Glutamatergic neuron (in vitro differentiated cells): ENCODE measurements around the gene NSUN2. TPM values are rescaled to one million over a fixed set of nuclear protein-coding genes. Genes with fewer than 3 reads are reported as not detected.

Experiments used
- DNase-seq: peaks from one replicate; pipeline ENCODE4 v3.0.0; 2022
- H3K27ac Mint-ChIP-seq: one replicate; pipeline ENCODE4 v1.8.0; 2020; ENCODE audit warnings: mild to moderate bottlenecking, mixed read lengths, inconsistent platforms; ENCODE audit not compliant: unreplicated experiment
- H3K27me3 Mint-ChIP-seq: one replicate; pipeline ENCODE4 v1.8.0; 2020; ENCODE audit warnings: mild to moderate bottlenecking, moderate library complexity, mixed read lengths, inconsistent platforms; ENCODE audit not compliant: unreplicated experiment
- H3K36me3 Mint-ChIP-seq: one replicate; pipeline ENCODE4 v1.8.0; 2020; ENCODE audit warnings: mild to moderate bottlenecking, mixed read lengths, inconsistent platforms; ENCODE audit not compliant: unreplicated experiment
- H3K4me1 Mint-ChIP-seq: one replicate; pipeline ENCODE4 v1.8.0; 2020; ENCODE audit warnings: mild to moderate bottlenecking, low read depth, mixed read lengths, inconsistent platforms; ENCODE audit not compliant: unreplicated experiment
- H3K4me3 Mint-ChIP-seq: one replicate; pipeline ENCODE4 v1.8.0; 2020; ENCODE audit warnings: mild to moderate bottlenecking, mixed read lengths, inconsistent platforms; ENCODE audit not compliant: unreplicated experiment
- H3K9me3 Mint-ChIP-seq: one replicate; pipeline ENCODE4 v1.8.0; 2020; ENCODE audit warnings: mild to moderate bottlenecking, moderate library complexity, mixed read lengths, inconsistent platforms; ENCODE audit not compliant: unreplicated experiment
- total RNA-seq: library from RNA; stranded (reverse); fragmentation: NEBNext Ultra II Directional; extraction: Animal tissue kit (Norgen Biotek cat#: 25700); gene quantifications from one replicate; pipeline ENCODE4 v1.2.1, GENCODE V29; 2021; ENCODE audit not compliant: unreplicated experiment
- TF ChIP-seq, protein P1 (sequence below): fragments of 200-600 bp; sonication (generic); IDR thresholded peaks from one replicate; pipeline ENCODE4 v1.5.0; 2021; ENCODE audit not compliant: partially characterized antibody, unreplicated experiment

NSUN2 gene
- total RNA-seq, 1 donor from 2014 or later, result 60.3 TPM

DNA sequence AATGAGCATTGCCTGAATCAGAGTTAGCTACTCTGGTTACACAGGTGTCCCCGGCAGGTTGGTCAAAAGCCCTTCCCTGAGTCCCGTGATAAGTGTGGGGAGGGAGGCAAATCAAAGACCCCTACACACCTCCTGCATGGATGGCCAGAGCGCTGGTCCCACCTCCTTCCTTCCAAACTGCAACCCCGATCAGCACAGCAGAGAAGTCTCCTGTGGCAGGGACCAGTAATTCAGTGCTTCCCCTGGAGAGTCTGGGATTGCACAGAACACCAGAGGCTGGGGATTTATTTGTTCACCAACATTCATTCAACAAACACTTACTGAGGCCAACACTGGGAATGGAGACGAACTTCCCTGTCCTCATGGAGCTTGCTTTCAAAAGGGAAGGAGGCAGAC lies 46.2 kb downstream of the NSUN2 start:
- no peak for DNase-seq
- Mint-ChIP-seq H3K4me3 (no peak overlapping the region), H3K4me1 (peaks cover 8% of the 10 kb centered on the region), H3K9me3 (no peaks in the 10 kb centered on the region), H3K27ac (no peak overlapping the region), H3K36me3 (peaks cover 5% of the 10 kb centered on the region), H3K27me3 (peaks cover 14% of the 10 kb centered on the region)
- TF ChIP-seq, protein P1, sequence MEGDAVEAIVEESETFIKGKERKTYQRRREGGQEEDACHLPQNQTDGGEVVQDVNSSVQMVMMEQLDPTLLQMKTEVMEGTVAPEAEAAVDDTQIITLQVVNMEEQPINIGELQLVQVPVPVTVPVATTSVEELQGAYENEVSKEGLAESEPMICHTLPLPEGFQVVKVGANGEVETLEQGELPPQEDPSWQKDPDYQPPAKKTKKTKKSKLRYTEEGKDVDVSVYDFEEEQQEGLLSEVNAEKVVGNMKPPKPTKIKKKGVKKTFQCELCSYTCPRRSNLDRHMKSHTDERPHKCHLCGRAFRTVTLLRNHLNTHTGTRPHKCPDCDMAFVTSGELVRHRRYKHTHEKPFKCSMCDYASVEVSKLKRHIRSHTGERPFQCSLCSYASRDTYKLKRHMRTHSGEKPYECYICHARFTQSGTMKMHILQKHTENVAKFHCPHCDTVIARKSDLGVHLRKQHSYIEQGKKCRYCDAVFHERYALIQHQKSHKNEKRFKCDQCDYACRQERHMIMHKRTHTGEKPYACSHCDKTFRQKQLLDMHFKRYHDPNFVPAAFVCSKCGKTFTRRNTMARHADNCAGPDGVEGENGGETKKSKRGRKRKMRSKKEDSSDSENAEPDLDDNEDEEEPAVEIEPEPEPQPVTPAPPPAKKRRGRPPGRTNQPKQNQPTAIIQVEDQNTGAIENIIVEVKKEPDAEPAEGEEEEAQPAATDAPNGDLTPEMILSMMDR, result no peak

DNA sequence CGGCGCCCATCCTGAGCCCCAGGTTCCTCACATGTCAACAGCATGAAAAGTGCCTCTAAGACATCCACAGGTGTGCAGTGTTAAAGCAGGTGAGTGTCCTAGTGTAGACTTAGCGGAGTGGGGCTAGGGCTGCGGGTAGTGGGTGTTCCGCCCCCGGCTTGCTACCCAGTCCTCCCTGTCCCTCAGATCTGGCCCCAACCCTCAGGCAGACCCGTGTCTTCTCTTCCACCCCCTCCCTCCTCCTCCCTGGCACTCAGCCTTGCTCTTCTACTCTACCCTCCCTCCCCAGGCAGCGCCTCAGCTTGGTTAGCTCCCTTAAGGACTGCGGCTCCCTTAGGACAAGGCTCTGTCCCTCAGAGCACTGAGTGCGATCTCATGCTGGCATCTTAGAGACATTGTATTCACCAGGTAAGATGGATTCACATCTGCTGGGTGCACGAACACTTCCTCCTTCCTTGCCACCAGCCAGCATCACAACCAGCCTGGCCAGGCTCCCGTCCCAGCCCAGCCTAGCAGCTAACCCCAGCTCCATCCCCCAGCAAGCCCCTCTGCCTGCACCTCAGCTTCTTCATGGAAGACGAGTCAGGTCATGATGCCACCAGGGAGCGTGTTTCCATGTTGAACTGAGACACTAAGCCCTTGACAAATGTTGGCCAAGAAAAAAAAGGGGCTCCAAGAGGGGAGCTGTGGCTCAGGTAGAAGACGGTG lies 46.8 kb downstream of the NSUN2 start:
- Mint-ChIP-seq H3K27me3 (peaks cover 14% of the 10 kb centered on the region), H3K4me1 (peaks cover 8% of the 10 kb centered on the region), H3K27ac (no peak overlapping the region), H3K9me3 (no peaks in the 10 kb centered on the region), H3K36me3 (peaks cover 5% of the 10 kb centered on the region), H3K4me3 (no peak overlapping the region)
- TF ChIP-seq, protein P1, result no peak
- DNase-seq, result no peak

DNA sequence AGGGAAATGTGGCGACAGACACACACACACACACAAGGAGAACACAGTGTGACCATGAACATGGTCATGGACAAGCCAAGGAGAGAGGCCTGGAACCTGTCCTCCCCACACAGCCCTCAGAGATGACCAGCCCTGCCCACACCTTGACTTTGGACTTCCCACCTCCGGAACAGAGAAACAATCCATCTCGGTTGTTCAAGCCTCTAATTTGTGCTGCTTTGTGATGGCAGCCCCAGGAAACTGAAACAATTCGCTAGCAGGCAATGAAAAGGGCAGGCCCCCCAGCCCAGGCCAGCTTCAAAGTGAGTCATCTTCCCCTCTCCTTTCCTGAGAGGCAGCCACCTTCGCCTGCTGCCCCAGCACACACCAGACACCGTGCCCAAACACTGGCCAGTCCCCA lies 47.7 kb downstream of the NSUN2 start:
- DNase-seq, result no peak
- H3K9me3 Mint-ChIP-seq, result no peaks in the 10 kb centered on the region
- TF ChIP-seq, protein P1, result no peak
- peaks cover 14% of the 10 kb centered on the region for H3K27me3 Mint-ChIP-seq
- H3K27ac Mint-ChIP-seq, result no peak overlapping the region
- H3K4me3 Mint-ChIP-seq, result no peak overlapping the region
- peaks cover 8% of the 10 kb centered on the region for H3K4me1 Mint-ChIP-seq
- peaks cover 5% of the 10 kb centered on the region for H3K36me3 Mint-ChIP-seq

DNA sequence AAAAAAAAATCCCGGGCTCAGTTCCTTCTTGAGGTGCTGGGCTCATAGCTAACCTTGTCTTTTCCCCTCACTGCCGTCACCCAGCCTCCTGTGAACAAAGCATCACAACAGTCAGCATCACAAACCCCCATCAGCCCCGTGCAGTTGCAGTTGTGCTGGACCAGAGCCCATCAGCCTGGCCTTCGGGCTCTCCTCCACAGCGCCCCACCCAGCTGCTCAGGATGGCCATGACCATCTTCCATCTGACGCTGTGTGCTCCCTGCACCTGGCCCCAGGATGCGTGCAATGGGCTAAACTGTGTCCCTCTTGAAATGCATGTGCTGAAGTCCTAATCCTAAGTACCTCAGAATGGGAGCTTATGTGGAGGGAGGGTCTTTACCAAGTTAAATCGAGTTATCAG lies 48.1 kb downstream of the NSUN2 start:
- peaks cover 8% of the 10 kb centered on the region for H3K4me1 Mint-ChIP-seq
- H3K4me3 Mint-ChIP-seq, result no peak overlapping the region
- peaks cover 5% of the 10 kb centered on the region for H3K36me3 Mint-ChIP-seq
- peaks cover 14% of the 10 kb centered on the region for H3K27me3 Mint-ChIP-seq
- no peak for DNase-seq
- H3K9me3 Mint-ChIP-seq, result no peaks in the 10 kb centered on the region
- H3K27ac Mint-ChIP-seq, result no peak overlapping the region
- TF ChIP-seq, protein P1, result no peak

DNA sequence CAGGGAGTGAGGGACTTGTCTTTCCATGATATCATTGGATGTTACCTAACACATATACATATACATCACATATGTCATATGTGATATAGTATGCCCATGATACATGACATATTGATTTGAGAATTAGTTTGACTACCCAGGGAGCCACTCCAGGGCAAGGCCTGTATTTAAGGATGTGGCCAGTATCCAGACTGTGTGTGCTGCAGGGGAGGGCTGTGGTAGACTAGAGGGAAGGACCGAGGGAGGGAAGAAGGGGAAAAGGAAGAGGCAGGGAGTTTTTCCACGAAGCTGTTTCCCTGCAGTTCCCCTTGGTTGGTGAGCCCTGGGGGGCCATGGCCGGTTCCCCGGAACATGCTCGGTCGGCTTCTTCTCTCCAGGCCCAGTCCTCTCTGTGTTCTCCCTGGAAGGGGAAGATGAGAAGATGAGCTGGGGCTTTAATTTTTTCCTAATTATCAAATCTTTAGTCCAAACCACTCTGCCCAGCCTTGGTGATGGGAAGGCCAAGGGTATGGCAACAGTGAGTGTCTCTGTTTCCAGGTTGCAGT lies 48.7 kb downstream of the NSUN2 start:
- no peaks in the 10 kb centered on the region for H3K9me3 Mint-ChIP-seq
- no peak overlapping the region for H3K27ac Mint-ChIP-seq
- H3K27me3 Mint-ChIP-seq, result peaks cover 14% of the 10 kb centered on the region
- no peak for DNase-seq
- H3K36me3 Mint-ChIP-seq, result peaks cover 5% of the 10 kb centered on the region
- H3K4me3 Mint-ChIP-seq, result peak overlapping the region; percentile 82
- H3K4me1 Mint-ChIP-seq, result peaks cover 8% of the 10 kb centered on the region
- TF ChIP-seq, protein P1, result no peak
